ENCODE measurements around the gene SLC46A2. TPM values are rescaled to one million over a fixed set of nuclear protein-coding genes. Genes with fewer than 3 reads are reported as not detected.
A peak's percentile ranks its signal among the peaks of the same experiment; 100 is the strongest.

Gene SLC46A2
- total RNA-seq, 6 donors from 2014 or later: 9.1 to 23.6 (median 14.8) TPM

DNA sequence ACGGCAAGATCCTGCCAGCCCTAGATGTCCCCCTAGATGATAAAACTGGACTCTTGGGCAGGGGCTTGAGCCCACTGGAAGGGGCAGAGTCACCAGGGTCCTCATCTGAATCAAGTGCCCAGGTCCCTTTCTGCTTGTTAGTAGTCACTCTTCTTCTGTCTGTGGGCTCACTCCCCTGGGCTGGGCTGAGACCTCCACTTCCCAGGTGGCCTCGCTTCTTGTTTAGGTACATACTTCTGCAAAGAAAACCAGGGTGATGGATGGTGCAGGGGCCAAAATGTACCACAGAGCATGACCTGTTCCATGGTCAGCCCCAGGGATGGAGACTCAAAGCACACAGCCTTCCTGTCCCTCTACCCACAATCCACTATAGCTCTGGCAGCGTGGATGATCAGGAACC, 845 bp upstream of the SLC46A2 start:
- Histone ChIP-seq H3K36me3 (no peaks in the 10 kb centered on the region), H3K27ac (peak overlapping the region in 1 of 4 donors; percentile 76), H3K27me3 (no peaks in the 10 kb centered on the region), H3K4me3 (peak overlapping the region in 1 of 4 donors; percentile 53), H3K4me1 (peaks cover 9 to 26% (median 17%) of the 10 kb centered on the region in 4 donors), H3K9me3 (no peaks in the 10 kb centered on the region)
- TF ChIP-seq POLR2A (IDR thresholded peaks at IDR 0.05) (no peak), EP300 (IDR thresholded peaks at IDR 0.05) (no peak), POLR2AphosphoS5 (IDR thresholded peaks at IDR 0.05) (no peak)
- ATAC-seq (ENCODE audit: low FRiP score in 2 of 2) (no peak), DNase-seq (no peak)
- WGBS, 2 donors: 93 to 95% methylated on average over 2 to 3 of the region's 3 CpGs

DNA sequence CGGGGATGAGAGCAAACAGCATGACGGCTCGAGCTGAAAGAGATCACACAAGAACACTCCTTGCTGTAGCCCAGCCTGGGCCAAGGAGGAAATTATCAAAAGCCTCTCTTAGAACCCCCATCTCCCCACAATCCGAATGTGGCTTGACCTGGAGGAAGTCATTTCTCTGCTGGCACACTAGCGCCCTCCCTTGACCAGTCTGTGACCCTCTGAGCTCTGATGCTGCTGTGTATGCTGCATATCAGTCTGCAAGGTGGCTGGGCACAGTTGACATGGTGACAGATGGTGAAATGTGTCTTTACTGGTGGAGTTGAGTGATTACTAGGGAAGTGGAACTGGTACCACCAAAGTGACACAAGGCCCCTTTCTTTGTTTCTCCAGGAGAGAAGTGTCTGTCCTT, 3.3 kb downstream of the SLC46A2 start:
- TF ChIP-seq, protein P1, sequence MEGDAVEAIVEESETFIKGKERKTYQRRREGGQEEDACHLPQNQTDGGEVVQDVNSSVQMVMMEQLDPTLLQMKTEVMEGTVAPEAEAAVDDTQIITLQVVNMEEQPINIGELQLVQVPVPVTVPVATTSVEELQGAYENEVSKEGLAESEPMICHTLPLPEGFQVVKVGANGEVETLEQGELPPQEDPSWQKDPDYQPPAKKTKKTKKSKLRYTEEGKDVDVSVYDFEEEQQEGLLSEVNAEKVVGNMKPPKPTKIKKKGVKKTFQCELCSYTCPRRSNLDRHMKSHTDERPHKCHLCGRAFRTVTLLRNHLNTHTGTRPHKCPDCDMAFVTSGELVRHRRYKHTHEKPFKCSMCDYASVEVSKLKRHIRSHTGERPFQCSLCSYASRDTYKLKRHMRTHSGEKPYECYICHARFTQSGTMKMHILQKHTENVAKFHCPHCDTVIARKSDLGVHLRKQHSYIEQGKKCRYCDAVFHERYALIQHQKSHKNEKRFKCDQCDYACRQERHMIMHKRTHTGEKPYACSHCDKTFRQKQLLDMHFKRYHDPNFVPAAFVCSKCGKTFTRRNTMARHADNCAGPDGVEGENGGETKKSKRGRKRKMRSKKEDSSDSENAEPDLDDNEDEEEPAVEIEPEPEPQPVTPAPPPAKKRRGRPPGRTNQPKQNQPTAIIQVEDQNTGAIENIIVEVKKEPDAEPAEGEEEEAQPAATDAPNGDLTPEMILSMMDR (IDR thresholded peaks at IDR 0.05): peak in 4 of 6 experiments; percentile 8 to 30 (median 29)
- TF ChIP-seq EP300 (IDR thresholded peaks at IDR 0.05) (no peak), POLR2AphosphoS5 (IDR thresholded peaks at IDR 0.05) (no peak), POLR2A (IDR thresholded peaks at IDR 0.05) (no peak)
- ATAC-seq (ENCODE audit: low FRiP score in 2 of 2): peak; percentile 46 to 56
- 48 to 75% methylated on average over 3 to 5 of the region's 5 CpGs for WGBS, 2 donors

DNA sequence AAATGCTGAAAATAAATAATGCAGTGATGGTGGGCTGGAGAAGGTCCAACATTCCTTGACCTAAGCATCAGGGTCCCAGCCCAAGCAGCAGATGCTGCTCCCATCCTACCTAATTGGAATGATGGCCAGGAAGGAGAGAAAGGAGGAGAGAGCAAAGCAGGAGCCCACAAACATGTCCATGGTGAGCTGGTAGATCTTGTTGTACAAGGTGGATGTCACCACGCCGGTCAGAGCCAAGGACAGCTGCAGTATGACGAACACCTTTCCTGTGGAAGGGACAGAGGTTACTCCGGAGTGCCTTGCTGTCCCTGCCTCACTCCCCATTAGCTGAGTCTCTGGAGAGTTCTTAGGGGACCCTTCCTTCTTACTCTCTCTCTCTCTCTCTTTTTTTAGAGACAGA, 4.3 kb downstream of the SLC46A2 start:
- H3K9me3 ChIP-seq: no peaks in the 10 kb centered on the region
- WGBS, 2 donors: 85 to 98% methylated on average over 4 of the region's 4 CpGs
- TF ChIP-seq, protein P1 (IDR thresholded peaks at IDR 0.05): no peak
- TF ChIP-seq EP300 (IDR thresholded peaks at IDR 0.05) (no peak), POLR2AphosphoS5 (IDR thresholded peaks at IDR 0.05) (no peak), POLR2A (IDR thresholded peaks at IDR 0.05) (no peak)

More for the DNA sequence above, 3.3 kb downstream of the SLC46A2 start:
- Histone ChIP-seq H3K27me3 (no peaks in the 10 kb centered on the region), H3K4me1 (peaks cover 9 to 21% (median 15%) of the 10 kb centered on the region in 4 donors), H3K27ac (peak overlapping the region in 1 of 4 donors; percentile 26), H3K4me3 (no peak overlapping the region), H3K36me3 (no peaks in the 10 kb centered on the region), H3K9me3 (no peaks in the 10 kb centered on the region)
- peak in 1 of 2 donors; percentile 78 for DNase-seq

DNA sequence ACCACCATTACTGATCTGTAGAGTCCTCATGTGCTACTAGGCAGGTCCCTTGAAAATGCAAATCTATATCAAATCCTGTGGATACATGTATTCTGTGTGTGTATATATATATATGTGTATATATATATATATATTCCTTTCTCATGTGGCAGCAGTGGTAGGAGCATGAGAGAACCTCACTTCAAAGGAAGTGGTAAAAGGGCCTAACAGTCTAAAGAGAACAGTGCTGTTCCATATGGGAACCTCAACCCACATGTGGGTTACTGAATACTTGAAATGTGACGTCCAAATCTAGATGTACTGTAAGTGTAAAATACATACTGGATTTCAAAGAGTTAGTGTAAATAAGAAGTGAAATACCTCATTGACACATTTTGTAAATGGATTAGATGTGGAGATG, 5.4 kb downstream of the SLC46A2 start:
- DNase-seq: no peak
- Histone ChIP-seq H3K4me1 (peaks cover 3 to 10% (median 5%) of the 10 kb centered on the region in 4 donors), H3K27me3 (no peaks in the 10 kb centered on the region), H3K4me3 (no peak overlapping the region), H3K36me3 (peaks cover 0 to 7% (median 5%) of the 10 kb centered on the region in 4 donors), H3K27ac (no peak overlapping the region), H3K9me3 (no peaks in the 10 kb centered on the region)
- TF ChIP-seq EP300 (IDR thresholded peaks at IDR 0.05): no peak
- no peak for TF ChIP-seq POLR2A (IDR thresholded peaks at IDR 0.05)
- no peak for TF ChIP-seq POLR2AphosphoS5 (IDR thresholded peaks at IDR 0.05)
- TF ChIP-seq, protein P1 (IDR thresholded peaks at IDR 0.05): no peak
- 55 to 57% methylated on average over 1 of the region's 1 CpG for WGBS, 2 donors
- ATAC-seq (ENCODE audit: low FRiP score in 2 of 2): no peak

More for the DNA sequence above, 4.3 kb downstream of the SLC46A2 start:
- peaks cover 9 to 19% (median 14%) of the 10 kb centered on the region in 4 donors for H3K4me1 ChIP-seq
- DNase-seq: no peak
- H3K27ac ChIP-seq: no peak overlapping the region
- no peaks in the 10 kb centered on the region for H3K27me3 ChIP-seq
- H3K36me3 ChIP-seq: peaks cover 0 to 2% (median under 1%) of the 10 kb centered on the region in 4 donors
- ATAC-seq (ENCODE audit: low FRiP score in 2 of 2): no peak
- H3K4me3 ChIP-seq: no peak overlapping the region

DNA sequence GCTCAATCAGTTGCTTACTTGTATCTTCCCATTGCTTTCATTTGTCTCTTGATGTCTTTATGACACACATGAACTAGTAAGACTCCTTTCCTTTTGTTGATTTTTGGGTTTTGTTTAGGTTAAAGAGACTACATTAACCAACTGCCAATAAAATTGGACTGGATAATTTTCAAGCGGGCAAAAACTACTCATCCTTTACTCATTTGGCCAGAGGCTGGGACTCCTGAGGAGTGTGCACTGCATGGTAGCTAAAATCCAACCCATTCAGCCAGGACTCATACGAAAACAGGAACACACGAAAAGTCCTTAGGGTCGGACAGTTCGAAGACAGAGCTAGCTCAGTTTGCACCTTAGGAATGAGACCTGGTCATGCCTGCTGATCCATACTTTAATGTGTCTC, 6.0 kb downstream of the SLC46A2 start:
- ATAC-seq (ENCODE audit: low FRiP score in 2 of 2) (no peak), DNase-seq (no peak)
- TF ChIP-seq, protein P1 (IDR thresholded peaks at IDR 0.05): no peak
- TF ChIP-seq POLR2AphosphoS5 (IDR thresholded peaks at IDR 0.05) (no peak), EP300 (IDR thresholded peaks at IDR 0.05) (no peak), POLR2A (IDR thresholded peaks at IDR 0.05) (no peak)
- Histone ChIP-seq H3K36me3 (peaks cover 0 to 7% (median 5%) of the 10 kb centered on the region in 4 donors), H3K4me3 (no peak overlapping the region), H3K27me3 (no peaks in the 10 kb centered on the region), H3K9me3 (no peaks in the 10 kb centered on the region), H3K4me1 (peaks cover 0 to 6% (median 0%) of the 10 kb centered on the region in 4 donors), H3K27ac (no peak overlapping the region)
- WGBS, 2 donors: 95% methylated on average over 5 of the region's 5 CpGs
